DOHH2 (cell line): ENCODE data around the gene P2RX6.

Experiments used
- H3F3A ChIP-seq: fragments of 200-600 bp; sonication (generic), shearing (Covaris generic); 2 replicates; pipeline ENCODE4 v1.6.0; 2016; ENCODE audit warnings: antibody characterized with exemption, mild to moderate bottlenecking; ENCODE audit not compliant: control insufficient read depth, insufficient read depth
- H3K27ac ChIP-seq: fragments of 200-600 bp; sonication (generic); 2 replicates; pipeline ENCODE4 v1.5.1; 2014; ENCODE audit warnings: low read depth, mild to moderate bottlenecking, low read length, moderate library complexity
- H3K27me3 ChIP-seq: fragments of 200-600 bp; sonication (generic); 2 replicates; pipeline ENCODE4 v1.6.1; 2014; ENCODE audit warnings: mild to moderate bottlenecking, low read length, mixed read lengths; ENCODE audit not compliant: control insufficient read depth
- H3K36me3 ChIP-seq: fragments of 200-600 bp; sonication (generic); 2 replicates; pipeline ENCODE4 v1.6.1; 2014; ENCODE audit warnings: mild to moderate bottlenecking, low read length, moderate library complexity, mixed read lengths; ENCODE audit not compliant: control insufficient read depth
- H3K4me1 ChIP-seq: fragments of 200-600 bp; sonication (generic); 2 replicates; pipeline ENCODE4 v1.6.1; 2014; ENCODE audit warnings: mild to moderate bottlenecking, low read length, mixed read lengths; ENCODE audit not compliant: control insufficient read depth
- H3K4me2 ChIP-seq: fragments of 200-600 bp; sonication (generic); 2 replicates; pipeline ENCODE4 v1.6.0; 2014; ENCODE audit warnings: mild to moderate bottlenecking, low read length, moderate library complexity
- H3K4me3 ChIP-seq: fragments of 200-600 bp; sonication (generic); 2 replicates; pipeline ENCODE4 v1.5.1; 2014; ENCODE audit warnings: mild to moderate bottlenecking, low read length, mixed read lengths
- H3K79me2 ChIP-seq: fragments of 200-600 bp; sonication (generic); 2 replicates; pipeline ENCODE4 v1.6.1; 2014; ENCODE audit warnings: mild to moderate bottlenecking, low read length, mixed read lengths; ENCODE audit not compliant: control insufficient read depth
- H3K9me2 ChIP-seq: fragments of 200-600 bp; sonication (generic); replicated peaks from 2 replicates; pipeline ENCODE4 v1.6.1; 2014; ENCODE audit warnings: mild to moderate bottlenecking, low read length, mixed read lengths; ENCODE audit not compliant: control insufficient read depth
- H3K9me3 ChIP-seq: fragments of 200-600 bp; sonication (generic); 2 replicates; pipeline ENCODE4 v1.6.1; 2014; ENCODE audit warnings: antibody characterized with exemption, low read length, mixed read lengths; ENCODE audit not compliant: control insufficient read depth, insufficient read depth
- H4K20me1 ChIP-seq: fragments of 200-600 bp; sonication (generic); 2 replicates; pipeline ENCODE4 v1.6.0; 2014; ENCODE audit warnings: low read depth, mild to moderate bottlenecking, antibody characterized with exemption, low read length, moderate library complexity; ENCODE audit not compliant: control insufficient read depth, insufficient read depth
- CTCF ChIP-seq: fragments of 200-600 bp; sonication (generic); IDR thresholded peaks from one replicate; pipeline ENCODE4 v1.5.1; 2014; ENCODE audit warnings: antibody characterized with exemption, mild to moderate bottlenecking, low read depth, low read length; ENCODE audit not compliant: poor library complexity, severe bottlenecking
- EZH2phosphoT487 ChIP-seq: fragments of 200-600 bp; sonication (generic); IDR thresholded peaks from 2 replicates; pipeline ENCODE4 v1.6.1; 2017; ENCODE audit warnings: borderline replicate concordance, mild to moderate bottlenecking, antibody characterized with exemption, low read length, moderate library complexity, mixed read lengths

Gene P2RX6

GRCh38 chr22:21030621-21031544, 15.9 kb downstream of the P2RX6 start:
- Histone ChIP-seq H3F3A (no peaks in the 10 kb centered on the region), H4K20me1 (no peaks in the 10 kb centered on the region), H3K27ac (no peak overlapping the region), H3K9me3 (no peaks in the 10 kb centered on the region), H3K9me2 (no peaks in the 10 kb centered on the region), H3K4me3 (no peak overlapping the region), H3K4me1 (no peaks in the 10 kb centered on the region), H3K4me2 (no peak overlapping the region), H3K79me2 (no peaks in the 10 kb centered on the region), H3K27me3 (peaks cover 3% of the 10 kb centered on the region), H3K36me3 (no peaks in the 10 kb centered on the region)
- TF ChIP-seq EZH2phosphoT487 (no peak), CTCF (no peak)

GRCh38 chr22:21031545-21032036, 16.6 kb downstream of the P2RX6 start:
- Histone ChIP-seq H3K27me3 (peaks cover 8% of the 10 kb centered on the region), H3K4me3 (no peak overlapping the region), H3F3A (no peaks in the 10 kb centered on the region), H3K27ac (no peak overlapping the region), H3K9me2 (no peaks in the 10 kb centered on the region), H3K4me2 (no peak overlapping the region), H3K9me3 (no peaks in the 10 kb centered on the region), H3K79me2 (no peaks in the 10 kb centered on the region), H3K4me1 (no peaks in the 10 kb centered on the region), H3K36me3 (no peaks in the 10 kb centered on the region), H4K20me1 (no peaks in the 10 kb centered on the region)
- TF ChIP-seq EZH2phosphoT487 (no peak), CTCF (no peak)

- TF ChIP-seq CTCF (no peak), EZH2phosphoT487 (no peak)
These were observed 17.3 kb downstream of the P2RX6 start, which contains the start of gene SLC7A4 for GRCh38 chr22:21032037-21032867. TSS of gene SLC7A4 (minus strand) at chr22:21032561. CDS start at chr22:21031812, 749 bp downstream.

More at GRCh38 chr22:21032037-21032867, 17.3 kb downstream of the P2RX6 start, which contains the start of gene SLC7A4:
- H3K27ac ChIP-seq = no peak within 1 kb of the TSS
- no peaks in the 10 kb centered on the region for H3K9me2 ChIP-seq
- H3K36me3 ChIP-seq = no peaks in the 10 kb centered on the region
- H3K4me2 ChIP-seq = no peak within 1 kb of the TSS
- H3K27me3 ChIP-seq = peaks cover 8% of the 10 kb centered on the region
- no peaks in the 10 kb centered on the region for H4K20me1 ChIP-seq
- H3K79me2 ChIP-seq = no peaks in the 10 kb centered on the region
- no peaks in the 10 kb centered on the region for H3F3A ChIP-seq
- no peaks in the 10 kb centered on the region for H3K9me3 ChIP-seq
- H3K4me1 ChIP-seq = no peaks in the 10 kb centered on the region
- H3K4me3 ChIP-seq = no peak within 1 kb of the TSS
